GM12892 (cell line): ENCODE data around the gene CDK8.

Experiments used
- DNase-seq: peaks from one replicate; pipeline ENCODE4 v3.0.0; 2011; ENCODE audit not compliant: insufficient read length
- FAIRE-seq: peaks from 2 replicates; lab custom pipeline; 2011; peaks lifted over from hg19 to GRCh38; lab: Jason Lieb, UNC
- POLR2A ChIP-seq: IDR thresholded peaks from 2 replicates; pipeline ENCODE4 v1.6.1; 2011; ENCODE audit warnings: low read depth, low read length, control low read depth
- POLR2AphosphoS5 ChIP-seq: IDR thresholded peaks from 2 replicates; pipeline ENCODE4 v1.6.1; 2011; ENCODE audit warnings: low read depth, low read length, control low read depth
- TAF1 ChIP-seq: IDR thresholded peaks from 2 replicates; pipeline ENCODE4 v1.6.1; 2011; ENCODE audit warnings: low read depth, mild to moderate bottlenecking, control low read depth, low read length, borderline replicate concordance

CDK8 gene

DNA sequence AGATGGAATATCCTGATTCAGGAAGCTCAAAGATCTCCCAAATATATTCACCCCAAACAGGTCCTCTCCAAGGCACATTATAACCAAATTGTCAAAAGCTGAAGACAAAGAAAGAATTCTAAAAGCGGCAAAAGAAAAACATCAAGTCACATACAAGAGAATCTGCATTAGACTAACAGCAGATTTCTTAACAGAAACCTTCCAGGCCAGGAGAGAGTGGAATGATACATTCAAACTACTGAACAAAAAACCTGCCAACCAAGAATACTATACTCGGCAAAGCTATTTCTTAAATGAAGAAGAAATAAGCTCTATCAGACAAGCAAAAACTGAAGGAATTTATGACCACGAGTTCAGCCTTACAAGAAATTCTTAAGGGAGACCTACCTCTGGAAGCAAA, 183.0 kb downstream of the CDK8 start:
- TF ChIP-seq POLR2A = no peak
- TF ChIP-seq TAF1 = no peak
- no peak for TF ChIP-seq POLR2AphosphoS5
- FAIRE-seq = no peak
- DNase-seq = no peak

DNA sequence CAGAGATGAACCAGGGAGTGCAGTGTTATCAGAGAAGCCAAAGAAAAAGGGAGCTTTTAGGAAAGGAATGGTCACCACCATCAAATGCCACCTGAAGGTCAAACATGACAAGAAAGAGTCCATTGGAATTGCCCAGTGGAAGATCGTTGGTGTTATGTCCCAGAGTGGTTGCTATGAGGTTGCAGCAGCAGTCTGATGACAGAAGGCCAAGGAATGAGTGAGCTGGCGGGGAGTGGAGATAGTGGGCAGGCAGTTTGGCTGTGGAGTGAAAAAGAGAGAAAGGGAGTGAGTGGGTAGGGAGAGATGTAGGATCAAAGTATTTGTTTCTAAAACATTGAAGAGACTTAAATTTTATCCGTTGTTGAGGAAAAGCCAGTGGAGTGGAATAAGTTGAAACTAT, 186.2 kb downstream of the CDK8 start:
- FAIRE-seq (no peak), DNase-seq (no peak)
- no peak for TF ChIP-seq POLR2AphosphoS5
- no peak for TF ChIP-seq TAF1
- no peak for TF ChIP-seq POLR2A

GRCh38 chr13:26441476-26441875, 187.5 kb downstream of the CDK8 start:
- DNase-seq (no peak), FAIRE-seq (no peak)
- TF ChIP-seq POLR2A (no peak), POLR2AphosphoS5 (no peak), TAF1 (no peak)

- no peak for FAIRE-seq
- no peak for DNase-seq
- TF ChIP-seq POLR2A (no peak), POLR2AphosphoS5 (no peak), TAF1 (no peak)
These were observed 188.6 kb downstream of the CDK8 start for GRCh38 chr13:26442541-26442940.

DNA sequence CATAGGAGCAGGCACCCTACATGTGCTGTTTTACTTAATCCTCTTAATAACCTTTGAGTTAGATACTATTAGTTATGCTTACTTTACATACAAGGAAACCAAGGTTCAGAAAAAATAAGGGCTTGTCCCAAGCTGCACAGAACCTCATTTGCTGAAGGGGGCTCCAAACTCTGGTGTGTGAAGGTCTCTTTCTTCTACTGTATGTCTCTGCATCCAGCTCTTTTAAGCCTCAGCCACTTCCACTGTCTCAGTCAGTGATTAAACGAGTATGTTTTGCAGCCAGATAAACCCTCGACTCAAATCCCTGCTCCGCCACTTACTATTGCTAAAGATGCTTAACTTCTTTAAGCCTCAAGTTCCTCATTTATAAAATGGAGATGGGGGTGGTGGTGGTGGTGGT, 191.2 kb downstream of the CDK8 start:
- TF ChIP-seq POLR2A (no peak), POLR2AphosphoS5 (no peak), TAF1 (no peak)
- DNase-seq (no peak), FAIRE-seq (no peak)

DNA sequence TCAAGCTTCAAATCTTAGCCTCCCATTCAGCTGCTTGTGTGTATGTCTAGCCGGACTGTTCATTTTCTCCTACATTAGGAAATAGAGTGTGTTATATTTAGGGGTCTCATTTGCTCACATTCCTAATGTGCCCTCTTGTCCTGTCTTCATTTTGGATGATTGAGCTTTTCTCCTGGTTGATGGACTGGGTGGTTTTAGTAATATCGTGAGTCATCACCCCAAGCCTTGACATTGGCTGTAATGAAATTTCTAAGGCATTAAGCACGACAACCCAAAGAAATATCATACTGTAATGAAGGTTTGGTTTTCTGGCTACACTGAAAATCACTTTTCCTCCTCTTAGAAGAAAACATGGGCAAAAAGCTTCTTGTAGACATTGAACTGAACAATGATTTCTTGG, 192.8 kb downstream of the CDK8 start:
- no peak for FAIRE-seq
- no peak for TF ChIP-seq POLR2AphosphoS5
- TF ChIP-seq POLR2A = no peak
- no peak for TF ChIP-seq TAF1
- DNase-seq = no peak

GRCh38 chr13:26448032-26448431, 194.1 kb downstream of the CDK8 start:
- no peak for TF ChIP-seq POLR2A
- TF ChIP-seq TAF1 = no peak
- TF ChIP-seq POLR2AphosphoS5 = no peak
- FAIRE-seq (no peak), DNase-seq (no peak)

GRCh38 chr13:26449063-26449848, 195.3 kb downstream of the CDK8 start:
- DNase-seq (no peak), FAIRE-seq (no peak)
- TF ChIP-seq POLR2AphosphoS5 (no peak), POLR2A (no peak), TAF1 (no peak)
